ENCODE data around the gene ABCA2.
"Not testable (repeated sequence)": the region's sequence is repeated elsewhere in the genome, so short reads cannot be mapped to it uniquely, and the experiment has no call there.

The ABCA2 gene

DNA sequence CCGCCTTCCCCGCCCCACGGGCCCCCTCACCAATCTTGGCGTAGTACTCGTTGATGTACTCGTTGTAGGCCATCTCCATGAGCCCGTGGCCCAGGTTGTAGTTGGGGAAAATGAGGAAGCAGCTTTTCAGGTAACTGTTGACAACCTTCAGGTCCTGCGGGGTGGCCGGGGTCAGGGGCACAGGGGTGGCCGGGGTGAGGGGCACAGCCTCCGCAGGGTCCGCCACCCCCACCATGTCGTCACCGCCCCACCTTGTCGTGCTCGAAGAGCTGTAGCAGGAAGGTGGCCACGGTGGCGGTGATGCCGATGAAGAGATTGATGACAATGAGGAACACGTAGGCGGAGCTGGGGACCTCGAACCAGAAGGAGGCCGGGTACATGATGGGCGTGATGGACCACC, 16.9 kb downstream of the ABCA2 start:
- Histone ChIP-seq H3K4me1 (ENCODE audit: control insufficient read depth, insufficient read depth, low read length, unreplicated experiment) (no peaks in the 10 kb centered on the region), H2AFZ (ENCODE audit: low read length, unreplicated experiment) (no peak overlapping the region), H3K27ac (ENCODE audit: low read depth, low read length) (no peak overlapping the region), H3K27me3 (ENCODE audit: insufficient read depth, low read length) (no peaks in the 10 kb centered on the region), H3K4me3 (ENCODE audit: low read depth, low read length) (no peak overlapping the region), H3K79me2 (ENCODE audit: control insufficient read depth, insufficient read depth, low read length, unreplicated experiment) (no peaks in the 10 kb centered on the region), H3K36me3 (ENCODE audit: insufficient read depth, low read length) (peaks cover 24% of the 10 kb centered on the region; the same call in 1 of the 2 replicates)

DNA sequence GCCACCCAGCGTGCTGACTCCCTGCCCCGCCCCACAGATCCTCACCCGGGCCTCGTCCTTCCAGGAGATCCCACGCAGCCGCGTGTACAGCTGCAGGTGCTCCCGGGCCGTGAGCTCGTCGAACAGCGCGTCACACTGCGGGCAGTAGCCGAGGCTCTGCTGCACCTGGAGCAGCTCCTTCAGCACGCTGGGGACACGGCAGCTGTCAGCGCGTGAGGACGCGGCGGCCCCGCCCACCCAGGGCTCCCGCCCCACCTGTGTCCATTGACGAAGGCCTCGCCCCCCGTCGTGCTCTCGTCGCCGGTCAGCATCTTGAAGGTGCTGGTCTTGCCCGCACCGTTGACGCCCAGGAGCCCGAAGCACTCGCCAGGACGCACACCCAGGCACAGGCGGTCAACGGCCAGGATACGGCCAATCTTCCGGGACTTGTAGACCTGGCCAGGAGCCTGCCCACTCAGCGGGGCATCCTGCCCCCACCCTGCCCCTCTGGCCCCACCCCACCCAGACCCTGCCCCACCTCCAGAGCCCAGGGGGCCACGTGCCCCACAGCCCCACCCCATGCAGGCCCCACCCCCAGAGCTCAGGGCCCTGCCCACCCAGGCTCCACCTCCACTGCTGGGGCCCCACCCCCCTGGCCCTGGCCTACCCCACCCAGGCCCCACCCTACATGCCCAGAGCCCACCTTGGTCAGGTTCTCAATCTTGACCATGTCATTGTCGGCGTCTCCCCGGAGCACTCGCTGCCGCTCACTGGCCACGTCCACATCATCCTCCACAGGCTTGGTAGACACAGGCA, 17.9 kb downstream of the ABCA2 start:
- Histone ChIP-seq H3K36me3 (ENCODE audit: insufficient read depth, low read length) (peaks cover 15% of the 10 kb centered on the region; the same call in 1 of the 2 replicates), H3K4me1 (ENCODE audit: control insufficient read depth, insufficient read depth, low read length, unreplicated experiment) (no peaks in the 10 kb centered on the region), H3K27me3 (ENCODE audit: insufficient read depth, low read length) (no peaks in the 10 kb centered on the region), H3K79me2 (ENCODE audit: control insufficient read depth, insufficient read depth, low read length, unreplicated experiment) (no peaks in the 10 kb centered on the region), H2AFZ (ENCODE audit: low read length, unreplicated experiment) (no peak overlapping the region), H3K4me3 (ENCODE audit: low read depth, low read length) (no peak overlapping the region), H3K27ac (ENCODE audit: low read depth, low read length) (no peak overlapping the region)

DNA sequence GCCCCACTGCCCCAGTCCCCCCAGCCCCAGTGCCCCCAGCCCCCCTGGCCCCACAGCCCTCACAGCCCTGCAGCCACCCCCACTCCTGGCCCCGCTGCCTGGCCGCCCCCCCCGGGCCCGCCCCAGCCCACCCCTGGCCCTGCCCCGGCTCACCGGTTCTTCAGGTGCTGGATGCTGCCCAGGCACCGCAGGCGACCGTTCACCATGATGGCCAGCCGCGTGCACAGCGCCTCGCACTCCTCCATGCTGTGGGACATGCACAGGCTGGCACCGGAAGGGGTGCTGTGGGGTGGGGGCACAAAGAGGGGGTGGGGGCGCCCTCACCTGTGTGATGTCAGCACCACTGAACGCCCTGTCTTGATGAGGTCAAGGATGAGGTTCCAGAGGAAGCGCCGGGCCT, 18.8 kb downstream of the ABCA2 start:
- H3K79me2 ChIP-seq (ENCODE audit: control insufficient read depth, insufficient read depth, low read length, unreplicated experiment), result no peaks in the 10 kb centered on the region
- H3K4me3 ChIP-seq (ENCODE audit: low read depth, low read length), result no peak overlapping the region
- H2AFZ ChIP-seq (ENCODE audit: low read length, unreplicated experiment), result no peak overlapping the region
- H3K4me1 ChIP-seq (ENCODE audit: control insufficient read depth, insufficient read depth, low read length, unreplicated experiment), result no peaks in the 10 kb centered on the region
- peaks cover 6% of the 10 kb centered on the region; the same call in 1 of the 2 replicates for H3K36me3 ChIP-seq (ENCODE audit: insufficient read depth, low read length)
- H3K27me3 ChIP-seq (ENCODE audit: insufficient read depth, low read length), result no peaks in the 10 kb centered on the region
- no peak overlapping the region for H3K27ac ChIP-seq (ENCODE audit: low read depth, low read length)

DNA sequence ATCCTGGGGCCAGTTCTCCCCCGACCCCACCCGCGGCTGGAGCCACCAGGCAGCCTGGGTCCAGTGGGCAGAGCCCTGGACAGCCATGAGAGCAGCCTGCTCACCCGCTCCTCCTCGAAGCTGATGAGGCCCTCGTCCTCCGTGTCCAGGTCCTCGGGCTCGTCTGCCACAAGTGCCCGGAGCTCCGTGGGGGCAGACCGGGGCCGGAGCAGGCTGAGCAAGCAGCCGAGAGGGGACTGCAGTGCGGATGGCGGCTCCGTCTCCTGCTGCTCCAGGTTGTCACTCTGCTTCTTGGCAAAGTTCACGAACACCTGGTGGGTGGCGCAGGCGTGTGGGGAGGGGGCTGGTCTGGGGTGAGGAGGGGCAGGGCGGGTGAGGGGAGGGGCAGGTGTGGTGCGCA, 19.7 kb downstream of the ABCA2 start:
- H3K36me3 ChIP-seq (ENCODE audit: insufficient read depth, low read length), result peaks cover under 1% of the 10 kb centered on the region; the same call in 1 of the 2 replicates
- H3K79me2 ChIP-seq (ENCODE audit: control insufficient read depth, insufficient read depth, low read length, unreplicated experiment), result no peaks in the 10 kb centered on the region
- H3K4me3 ChIP-seq (ENCODE audit: low read depth, low read length), result no peak overlapping the region
- H2AFZ ChIP-seq (ENCODE audit: low read length, unreplicated experiment), result no peak overlapping the region
- no peak overlapping the region for H3K27ac ChIP-seq (ENCODE audit: low read depth, low read length)
- H3K27me3 ChIP-seq (ENCODE audit: insufficient read depth, low read length), result no peaks in the 10 kb centered on the region
- no peaks in the 10 kb centered on the region for H3K4me1 ChIP-seq (ENCODE audit: control insufficient read depth, insufficient read depth, low read length, unreplicated experiment)

DNA sequence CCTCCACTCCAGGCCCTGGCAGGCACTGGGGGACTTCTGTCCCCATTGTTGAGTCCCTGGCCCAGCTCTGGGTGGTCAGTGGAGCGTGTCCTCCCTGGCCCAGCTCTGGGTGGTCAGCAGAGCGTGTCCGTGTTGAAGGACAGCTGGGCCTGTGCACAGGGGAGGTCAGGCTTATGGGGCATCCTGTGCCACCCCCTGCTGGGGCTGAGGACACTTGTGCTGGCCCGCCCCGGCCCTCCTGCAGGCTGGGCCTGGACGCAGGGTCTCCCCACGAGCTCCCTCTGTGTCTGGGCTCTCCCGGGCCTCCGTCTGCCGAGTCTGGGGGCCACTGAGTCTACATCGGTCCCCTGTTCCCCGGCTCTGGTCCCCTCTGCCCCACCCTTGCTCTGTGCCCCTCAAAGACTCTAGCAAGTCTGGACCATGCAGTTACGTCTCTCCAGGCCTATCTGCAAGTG, 20.2 kb downstream of the ABCA2 start:
- Histone ChIP-seq H3K27ac (ENCODE audit: low read depth, low read length) (no peak overlapping the region), H3K4me1 (ENCODE audit: control insufficient read depth, insufficient read depth, low read length, unreplicated experiment) (no peaks in the 10 kb centered on the region), H3K79me2 (ENCODE audit: control insufficient read depth, insufficient read depth, low read length, unreplicated experiment) (no peaks in the 10 kb centered on the region), H3K36me3 (ENCODE audit: insufficient read depth, low read length) (no peaks in the 10 kb centered on the region; the same call in 1 of the 2 replicates), H3K27me3 (ENCODE audit: insufficient read depth, low read length) (no peaks in the 10 kb centered on the region), H2AFZ (ENCODE audit: low read length, unreplicated experiment) (no peak overlapping the region), H3K4me3 (ENCODE audit: low read depth, low read length) (no peak overlapping the region)

DNA sequence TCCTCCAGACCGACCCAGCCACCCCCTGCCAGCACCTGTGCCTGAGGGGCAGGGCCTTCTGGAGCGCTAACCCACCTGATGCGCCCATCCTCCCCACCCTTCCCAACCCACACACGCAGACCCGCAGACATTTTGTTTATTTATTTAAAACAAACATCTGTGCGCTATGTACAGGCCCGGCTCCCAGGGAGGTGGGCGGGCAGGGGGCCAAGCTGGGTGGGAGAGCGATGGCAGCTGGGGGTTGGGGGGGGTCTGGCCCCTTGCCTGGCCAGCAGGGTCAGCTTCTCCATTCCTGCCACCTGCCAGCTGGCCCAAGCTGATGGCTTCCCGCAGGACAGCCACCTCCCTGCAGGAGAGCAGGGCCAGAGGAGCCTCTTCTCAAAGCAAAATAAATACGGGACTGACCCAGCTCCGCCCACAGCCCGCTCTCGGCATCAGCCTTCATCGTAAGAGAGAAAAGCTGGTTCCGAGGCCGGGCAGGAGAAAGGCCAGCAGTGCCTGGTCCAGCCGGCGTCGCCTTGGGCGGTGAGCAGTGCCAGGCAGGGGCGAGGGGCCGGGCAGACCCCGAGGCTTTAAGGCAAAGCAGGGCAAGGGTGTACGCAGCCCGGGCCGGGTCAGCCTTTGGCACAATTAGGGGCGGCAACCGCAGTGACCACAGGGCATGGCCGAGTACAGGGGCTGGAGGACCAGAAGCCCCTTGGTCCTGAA, 20.8 kb downstream of the ABCA2 start:
- H3K27ac ChIP-seq (ENCODE audit: low read depth, low read length), result no peak overlapping the region
- no peaks in the 10 kb centered on the region for H3K27me3 ChIP-seq (ENCODE audit: insufficient read depth, low read length)
- no peaks in the 10 kb centered on the region for H3K4me1 ChIP-seq (ENCODE audit: control insufficient read depth, insufficient read depth, low read length, unreplicated experiment)
- H3K79me2 ChIP-seq (ENCODE audit: control insufficient read depth, insufficient read depth, low read length, unreplicated experiment), result no peaks in the 10 kb centered on the region
- H2AFZ ChIP-seq (ENCODE audit: low read length, unreplicated experiment), result no peak overlapping the region
- H3K4me3 ChIP-seq (ENCODE audit: low read depth, low read length), result no peak overlapping the region
- no peaks in the 10 kb centered on the region; the same call in 1 of the 2 replicates for H3K36me3 ChIP-seq (ENCODE audit: insufficient read depth, low read length)

DNA sequence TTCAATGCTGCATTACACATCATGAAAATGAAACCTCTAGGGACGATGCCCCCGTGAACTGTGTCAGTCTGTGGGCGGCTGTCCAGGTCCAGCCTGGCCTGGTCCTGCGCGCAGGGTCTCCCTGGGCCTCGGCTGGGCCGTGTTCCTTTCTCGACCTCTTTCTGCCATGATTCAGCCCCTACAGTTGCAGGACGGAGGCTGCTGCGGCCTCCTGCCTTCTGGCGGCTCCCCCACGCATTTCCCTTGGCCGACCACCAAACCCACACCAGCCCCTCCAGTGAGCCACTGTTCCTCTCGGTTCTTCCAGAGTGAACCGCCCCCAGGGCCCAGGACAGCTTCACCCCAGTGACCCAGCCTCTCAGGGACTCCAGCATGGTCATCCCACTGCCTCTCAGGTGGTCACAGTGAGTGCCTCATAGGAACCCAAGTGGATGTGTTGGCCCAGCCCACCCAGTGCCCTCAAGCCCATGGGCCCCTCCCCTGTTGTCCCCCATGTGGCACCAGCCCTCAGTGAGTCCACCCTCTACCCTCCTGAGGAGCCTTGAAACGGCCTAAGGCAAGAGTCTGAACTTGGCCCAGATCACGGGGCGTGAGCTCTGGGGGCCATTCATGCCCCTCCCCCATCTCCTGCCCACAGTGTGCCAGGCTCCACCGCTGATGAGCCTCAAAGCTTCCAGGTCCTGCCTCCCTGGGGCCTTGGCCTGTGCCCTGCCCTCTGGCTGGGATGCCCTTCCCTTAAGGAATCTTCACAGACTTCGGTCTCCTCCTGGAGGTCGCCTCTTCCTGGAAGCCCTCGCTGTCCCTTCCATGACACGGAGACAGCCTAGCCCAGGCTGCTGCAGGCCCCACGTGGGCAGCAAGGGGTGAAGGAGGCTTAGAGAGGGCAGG, 21.7 kb downstream of the ABCA2 start:
- H3K4me1 ChIP-seq (ENCODE audit: control insufficient read depth, insufficient read depth, low read length, unreplicated experiment), result no peaks in the 10 kb centered on the region
- H2AFZ ChIP-seq (ENCODE audit: low read length, unreplicated experiment), result no peak overlapping the region
- H3K79me2 ChIP-seq (ENCODE audit: control insufficient read depth, insufficient read depth, low read length, unreplicated experiment), result no peaks in the 10 kb centered on the region
- H3K36me3 ChIP-seq (ENCODE audit: insufficient read depth, low read length), result no peaks in the 10 kb centered on the region; the same call in 1 of the 2 replicates
- H3K27me3 ChIP-seq (ENCODE audit: insufficient read depth, low read length), result no peaks in the 10 kb centered on the region
- H3K4me3 ChIP-seq (ENCODE audit: low read depth, low read length), result no peak overlapping the region
- no peak overlapping the region for H3K27ac ChIP-seq (ENCODE audit: low read depth, low read length)

DNA sequence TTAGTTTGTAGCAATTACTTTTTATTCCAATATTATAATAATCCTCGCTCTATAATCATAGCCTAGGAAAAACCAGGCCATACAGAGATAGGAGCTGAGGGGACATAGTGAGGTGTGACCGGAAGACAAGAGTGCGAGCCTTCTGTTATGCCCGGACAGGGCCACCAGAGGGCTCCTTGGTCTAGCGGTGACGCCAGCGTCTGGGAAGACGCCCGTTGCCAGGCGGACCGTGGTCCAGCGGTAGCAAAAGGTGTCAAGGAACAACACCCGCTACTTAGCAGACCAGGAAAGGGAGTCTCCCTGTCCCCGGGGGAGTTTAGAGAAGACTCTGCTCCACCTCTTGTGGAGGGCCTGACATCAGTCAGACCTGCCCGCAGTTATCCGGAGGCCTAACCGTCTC, 23.8 kb downstream of the ABCA2 start:
- H3K27ac ChIP-seq (ENCODE audit: low read depth, low read length); H3K27me3 ChIP-seq (ENCODE audit: insufficient read depth, low read length); H3K4me3 ChIP-seq (ENCODE audit: low read depth, low read length); H2AFZ ChIP-seq (ENCODE audit: low read length, unreplicated experiment); H3K79me2 ChIP-seq (ENCODE audit: control insufficient read depth, insufficient read depth, low read length, unreplicated experiment); H3K4me1 ChIP-seq (ENCODE audit: control insufficient read depth, insufficient read depth, low read length, unreplicated experiment); H3K36me3 ChIP-seq (ENCODE audit: insufficient read depth, low read length): not testable (repeated sequence)

DNA sequence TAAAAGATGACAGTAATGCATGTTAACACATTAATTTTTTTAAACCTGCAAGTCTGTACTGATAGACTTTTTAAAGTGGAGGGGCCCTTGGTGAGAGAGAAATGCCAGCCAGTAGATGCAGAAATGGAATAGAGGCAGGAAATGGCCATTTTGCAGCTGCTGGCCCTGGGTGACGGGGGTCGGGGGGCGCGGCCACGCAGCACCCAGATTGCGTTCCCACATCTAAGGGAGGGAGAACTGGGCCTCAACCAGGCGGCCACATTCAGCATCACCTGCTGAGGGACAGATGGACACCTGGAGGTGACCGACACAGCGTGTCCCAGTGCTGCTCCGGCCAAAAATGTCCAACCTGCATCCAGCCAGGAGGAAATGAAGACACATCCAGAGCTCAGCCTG, 25.4 kb downstream of the ABCA2 start:
- H3K4me3 ChIP-seq (ENCODE audit: low read depth, low read length), result no peak overlapping the region
- H3K36me3 ChIP-seq (ENCODE audit: insufficient read depth, low read length), result no peaks in the 10 kb centered on the region
- H3K27me3 ChIP-seq (ENCODE audit: insufficient read depth, low read length), result no peaks in the 10 kb centered on the region
- no peak overlapping the region for H2AFZ ChIP-seq (ENCODE audit: low read length, unreplicated experiment)
- H3K4me1 ChIP-seq (ENCODE audit: control insufficient read depth, insufficient read depth, low read length, unreplicated experiment), result peaks cover 12% of the 10 kb centered on the region
- no peaks in the 10 kb centered on the region for H3K79me2 ChIP-seq (ENCODE audit: control insufficient read depth, insufficient read depth, low read length, unreplicated experiment)
- no peak overlapping the region for H3K27ac ChIP-seq (ENCODE audit: low read depth, low read length)

DNA sequence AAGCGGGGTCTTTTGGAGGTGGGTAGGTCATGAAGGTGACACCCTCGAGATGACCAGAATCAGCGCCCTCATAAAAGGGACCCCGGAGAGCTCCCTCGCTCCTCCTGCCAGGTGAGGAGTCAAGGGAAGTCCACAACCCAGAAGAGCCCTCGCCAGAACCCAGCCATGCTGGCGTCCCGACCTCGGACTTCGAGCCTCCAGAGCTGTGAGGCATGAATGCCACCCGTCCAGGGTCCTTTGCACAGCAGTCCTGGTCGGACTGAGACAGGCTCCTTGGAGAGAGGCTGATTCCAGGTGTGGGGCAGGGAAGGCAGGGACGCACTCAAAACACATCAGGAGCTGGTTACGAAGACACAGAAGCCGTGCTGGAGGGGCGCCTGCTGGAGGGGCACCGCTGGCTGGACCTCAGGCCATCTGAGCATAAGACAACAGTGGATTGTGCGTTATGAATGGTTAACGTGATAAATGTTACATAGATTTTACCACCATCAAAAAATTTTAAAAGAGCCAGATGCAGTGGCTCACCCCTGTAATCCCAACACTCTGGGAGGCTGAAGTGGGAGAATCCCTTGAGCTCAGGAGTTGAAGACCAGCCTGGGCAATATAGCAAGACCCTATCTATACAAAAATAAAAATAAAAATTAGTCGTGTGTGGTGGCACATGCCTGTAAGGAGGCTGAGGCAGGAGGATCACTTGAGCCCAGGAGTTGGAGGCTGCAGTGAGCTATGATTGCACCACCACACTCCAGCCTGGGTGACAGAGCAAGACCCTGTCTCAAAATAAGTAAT, 26.0 kb downstream of the ABCA2 start:
- Histone ChIP-seq H3K27me3 (ENCODE audit: insufficient read depth, low read length) (no peaks in the 10 kb centered on the region), H3K27ac (ENCODE audit: low read depth, low read length) (no peak overlapping the region), H3K4me1 (ENCODE audit: control insufficient read depth, insufficient read depth, low read length, unreplicated experiment) (peaks cover 12% of the 10 kb centered on the region), H2AFZ (ENCODE audit: low read length, unreplicated experiment) (no peak overlapping the region), H3K4me3 (ENCODE audit: low read depth, low read length) (no peak overlapping the region), H3K36me3 (ENCODE audit: insufficient read depth, low read length) (no peaks in the 10 kb centered on the region), H3K79me2 (ENCODE audit: control insufficient read depth, insufficient read depth, low read length, unreplicated experiment) (no peaks in the 10 kb centered on the region)
